Prostate gland (tissue), 2 donors: ENCODE measurements around the gene NR4A2. TPM values are rescaled to one million over a fixed set of nuclear protein-coding genes. Genes with fewer than 3 reads are reported as not detected.
A peak's percentile ranks its signal among the peaks of the same experiment; 100 is the strongest.

Experiments
- DNase-seq: peaks from one replicate; pipeline ENCODE4 v3.0.0-alpha.2; 2019; ENCODE audit warnings: low spot score
- H3K27ac ChIP-seq, 2 donors: fragments of 200-600 bp; sonication (generic); 2 replicates each; pipeline ENCODE4 v1.5.1; 2017 to 2019
- H3K27me3 ChIP-seq: fragments of 200-600 bp; sonication (generic); replicated peaks from 2 replicates; pipeline ENCODE4 v1.5.1; 2019; ENCODE audit not compliant: insufficient read depth
- H3K36me3 ChIP-seq, 2 donors: fragments of 200-600 bp; sonication (generic); 1 replicate in 1 of 2; 2 replicates in 1 of 2; pipeline versions ENCODE4 v1.5.1 to v1.8.1; 2017 to 2019
- H3K4me1 ChIP-seq: fragments of 200-600 bp; sonication (generic); replicated peaks from 2 replicates; pipeline ENCODE4 v1.5.1; 2019
- H3K4me3 ChIP-seq, 2 donors: fragments of 200-600 bp; sonication (generic); 2 replicates each; pipeline ENCODE4 v1.5.1; 2017 to 2019
- H3K9me3 ChIP-seq: fragments of 200-600 bp; sonication (generic); 2 replicates; pipeline ENCODE4 v1.5.1; 2017
- CTCF ChIP-seq, 4 experiments: fragments of 200-600 bp in 2 of 4; fragments of 450-650 bp in 2 of 4; sonication (generic) in 2 of 4; IDR thresholded peaks; 1 replicate in 3 of 4; 2 replicates in 1 of 4; pipeline ENCODE4 v1.5.1; 2016 to 2019; ENCODE audit warnings: antibody characterized with exemption in 4 of 4, mild to moderate bottlenecking in 2 of 4, moderate library complexity in 2 of 4
- POLR2A ChIP-seq: fragments of 450-650 bp; IDR thresholded peaks from one replicate; pipeline ENCODE4 v1.6.1; 2016; ENCODE audit warnings: antibody characterized with exemption, mild to moderate bottlenecking
- POLR2AphosphoS5 ChIP-seq: sonication (generic); formaldehyde crosslinking; IDR thresholded peaks from one replicate; pipeline ENCODE4 v1.6.1; 2017; ENCODE audit warnings: antibody characterized with exemption
- WGBS: methylation state at CpG from one replicate; pipeline ENCODE4 v1.1.5; 2018; 5-methylcytosine and 5-hydroxymethylcytosine counted together
- intact Hi-C: fragments of 100-400 bp; cut with DNase I; formaldehyde crosslinking; loops from one replicate; pipeline ENCODE4 v1.14.2; 2022
- total RNA-seq, 2 donors: library from RNA; depleted of rRNA; stranded (reverse); fragments of >200 nt; gene quantifications; one replicate each; pipeline ENCODE4 v1.1.0, GENCODE V29; 2016

Gene NR4A2
- total RNA-seq, 2 donors from 2014 or later = 2.3 to 4.5 TPM

- Histone ChIP-seq H3K27me3 (no peaks in the 10 kb centered on the region), H3K27ac (peak overlapping the region; percentile 99), H3K9me3 (no peaks in the 10 kb centered on the region), H3K4me3 (peak overlapping the region; percentile 84 to 88), H3K36me3 (no peaks in the 10 kb centered on the region), H3K4me1 (no peaks in the 10 kb centered on the region)
- TF ChIP-seq POLR2A = no peak
- TF ChIP-seq CTCF (IDR thresholded peaks at IDR 0.05) = peak in 2 of 4 experiments; percentile 14 to 29
- intact Hi-C loops = loop anchor here (2.0 to 5.0 kb wide), 3 partner anchors 65 to 253 kb away; partner anchors contain the start of gene GPD2
- under 1% methylated on average over 37 of the region's 48 CpGs for WGBS
- peak; percentile 36 for DNase-seq
These were observed 1.5 kb upstream of the NR4A2 start for GRCh38 chr2:156333951-156334495.

GRCh38 chr2:156333274-156333950 lies 891 bp upstream of the NR4A2 start:
- Histone ChIP-seq H3K36me3 (no peaks in the 10 kb centered on the region), H3K9me3 (no peaks in the 10 kb centered on the region), H3K4me3 (peak overlapping the region; percentile 84 to 88), H3K27me3 (no peaks in the 10 kb centered on the region), H3K4me1 (no peaks in the 10 kb centered on the region), H3K27ac (peak overlapping the region; percentile 99)
- under 1% methylated on average over 28 of the region's 28 CpGs for WGBS
- intact Hi-C loops = loop anchor here (5.0 kb wide), 2 partner anchors 104 to 254 kb away; partner anchors contain the start of gene GPD2
- no peak for DNase-seq
- TF ChIP-seq POLR2AphosphoS5 (no peak), POLR2A (no peak), CTCF (IDR thresholded peaks at IDR 0.05) (no peak)

- Histone ChIP-seq H3K27me3 (no peaks in the 10 kb centered on the region), H3K36me3 (no peaks in the 10 kb centered on the region), H3K9me3 (no peaks in the 10 kb centered on the region), H3K4me1 (no peaks in the 10 kb centered on the region), H3K27ac (peak overlapping the region; percentile 99), H3K4me3 (peak overlapping the region; percentile 84 to 88)
- no peak for DNase-seq
- TF ChIP-seq POLR2A (no peak), POLR2AphosphoS5 (no peak), CTCF (IDR thresholded peaks at IDR 0.05) (no peak)
- under 1% methylated on average over 12 of the region's 12 CpGs for WGBS
- intact Hi-C loops = loop anchor here (5.0 kb wide), 2 partner anchors 105 to 255 kb away; partner anchors contain the start of gene GPD2
These were observed 312 bp downstream of the NR4A2 start for GRCh38 chr2:156332284-156332533.

GRCh38 chr2:156331572-156332283 lies 793 bp downstream of the NR4A2 start:
- Histone ChIP-seq H3K27me3 (no peaks in the 10 kb centered on the region), H3K4me3 (peak overlapping the region; percentile 84 to 88), H3K27ac (peak overlapping the region; percentile 99), H3K9me3 (no peaks in the 10 kb centered on the region), H3K36me3 (no peaks in the 10 kb centered on the region), H3K4me1 (no peaks in the 10 kb centered on the region)
- TF ChIP-seq CTCF (IDR thresholded peaks at IDR 0.05) = no peak
- peak; percentile 22 for TF ChIP-seq POLR2A
- peak; percentile 78 for TF ChIP-seq POLR2AphosphoS5
- DNase-seq = peak; percentile 76
- 3% methylated on average over 18 of the region's 18 CpGs for WGBS
- intact Hi-C loops = loop anchor here (5.0 kb wide), 2 partner anchors 106 to 256 kb away; partner anchors contain the start of gene GPD2
